ENCODE results near the gene MEG3. TPM values are rescaled to one million over a fixed set of nuclear protein-coding genes. Genes with fewer than 3 reads are reported as not detected.

MEG3 gene
- total RNA-seq, 1 donor from 2014 or later, result 7.4 TPM

DNA sequence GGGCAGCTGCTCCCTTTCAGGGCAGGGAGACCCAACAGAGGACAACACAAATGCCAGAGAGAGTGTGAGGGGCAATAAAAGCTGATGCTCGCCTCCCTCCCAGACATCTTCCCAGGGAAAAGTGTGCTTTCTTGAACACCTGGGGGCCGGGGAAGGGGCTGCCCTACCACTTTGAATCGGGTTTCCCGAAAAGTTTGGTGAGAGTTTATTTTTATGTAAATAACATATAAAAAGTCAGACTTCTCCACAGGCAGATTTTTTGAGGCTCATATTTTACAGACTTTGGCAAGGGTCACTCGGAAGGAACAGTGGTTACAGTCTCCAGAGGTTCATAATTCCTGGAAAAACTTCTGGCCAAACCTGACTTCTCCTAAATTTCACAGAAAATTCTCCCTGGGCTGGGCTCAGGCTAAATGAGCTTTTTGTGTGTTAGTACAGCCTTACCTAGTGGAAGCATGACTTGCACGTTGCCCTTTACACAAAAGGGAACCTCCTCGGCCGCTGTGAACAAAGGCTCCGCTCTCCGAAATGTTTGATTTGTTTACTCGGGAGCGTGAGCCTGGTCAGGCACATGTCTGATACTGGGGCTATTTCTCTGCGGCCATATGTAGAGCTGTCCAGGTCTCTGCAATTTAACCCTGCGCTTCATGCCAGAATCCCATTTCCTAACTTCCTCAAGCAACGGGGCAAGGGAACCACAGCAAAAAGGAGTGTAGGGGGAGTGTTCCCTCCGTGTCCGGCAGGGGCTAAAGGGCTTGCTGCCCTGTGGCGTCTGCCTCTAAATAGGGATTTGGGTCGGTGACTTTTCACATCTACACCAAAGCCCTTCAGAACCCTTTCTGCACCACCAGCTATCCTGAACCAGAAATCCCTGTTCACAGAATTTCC is 74.2 kb downstream of the MEG3 start:
- ATAC-seq, result no peak

DNA sequence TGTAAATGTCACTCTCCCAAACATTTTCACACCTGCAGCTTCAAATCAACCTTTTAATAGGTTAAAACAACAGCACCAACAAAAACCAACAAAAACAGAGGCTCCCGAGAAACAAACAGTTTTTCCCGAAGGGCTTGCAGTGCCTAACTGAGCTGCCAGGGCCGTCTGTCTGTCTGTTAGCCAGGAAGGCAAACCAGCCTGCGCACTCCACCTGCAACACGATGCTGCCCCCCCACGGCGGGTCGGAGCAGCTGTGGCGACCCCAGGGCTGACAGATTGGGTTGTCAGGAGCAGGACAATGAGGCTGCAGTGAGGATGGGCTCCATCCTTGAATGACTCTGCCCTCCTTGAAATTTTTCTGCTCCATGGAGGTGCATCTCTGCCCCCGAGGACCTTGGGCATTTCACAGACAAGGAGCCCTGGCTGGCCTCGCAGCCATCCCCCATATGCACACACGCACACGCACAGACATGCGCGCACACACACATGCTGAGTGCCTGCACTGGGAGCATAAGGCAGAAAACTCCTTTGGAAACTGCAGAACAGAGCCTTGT is 75.0 kb downstream of the MEG3 start:
- no peak for ATAC-seq

DNA sequence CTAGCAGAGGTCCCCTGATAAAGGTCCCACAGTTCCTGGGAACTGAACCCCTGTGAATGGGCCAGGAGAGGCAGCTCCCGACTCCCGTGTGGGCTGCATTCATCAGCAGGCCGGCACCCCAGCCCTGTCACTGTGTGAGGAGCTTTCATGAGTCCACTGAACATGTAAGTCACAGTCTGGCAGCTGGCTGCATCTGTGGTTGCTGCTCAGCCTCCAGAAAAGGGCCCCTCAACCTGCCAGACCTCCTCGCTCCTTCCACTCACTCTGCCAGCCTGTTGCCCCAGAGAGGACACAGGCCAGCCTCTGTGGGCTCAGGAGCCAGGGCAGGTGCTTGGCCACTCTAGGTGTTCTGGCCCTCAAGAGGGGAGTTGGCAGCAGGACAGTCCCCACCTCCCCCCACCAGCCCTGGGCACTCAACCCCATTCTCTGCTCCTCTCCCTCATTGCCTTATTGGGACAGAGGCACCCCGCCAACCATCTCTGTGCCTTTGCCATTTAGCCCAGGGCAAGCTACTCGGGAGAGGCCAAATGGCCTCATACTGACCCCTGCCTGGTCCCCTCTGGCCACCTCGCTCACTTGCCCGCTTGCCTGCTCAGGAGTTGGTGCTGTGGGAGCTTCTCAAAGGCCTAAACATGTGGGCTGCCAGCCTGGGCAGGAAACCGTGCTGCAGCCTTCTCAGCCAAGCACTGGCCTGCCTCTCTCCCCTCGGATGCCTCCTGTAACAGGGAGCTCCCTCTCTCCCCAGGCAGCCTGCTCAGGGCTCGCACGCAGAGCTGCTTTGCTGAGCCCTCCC is 75.7 kb downstream of the MEG3 start:
- ATAC-seq, result peak; percentile 6

DNA sequence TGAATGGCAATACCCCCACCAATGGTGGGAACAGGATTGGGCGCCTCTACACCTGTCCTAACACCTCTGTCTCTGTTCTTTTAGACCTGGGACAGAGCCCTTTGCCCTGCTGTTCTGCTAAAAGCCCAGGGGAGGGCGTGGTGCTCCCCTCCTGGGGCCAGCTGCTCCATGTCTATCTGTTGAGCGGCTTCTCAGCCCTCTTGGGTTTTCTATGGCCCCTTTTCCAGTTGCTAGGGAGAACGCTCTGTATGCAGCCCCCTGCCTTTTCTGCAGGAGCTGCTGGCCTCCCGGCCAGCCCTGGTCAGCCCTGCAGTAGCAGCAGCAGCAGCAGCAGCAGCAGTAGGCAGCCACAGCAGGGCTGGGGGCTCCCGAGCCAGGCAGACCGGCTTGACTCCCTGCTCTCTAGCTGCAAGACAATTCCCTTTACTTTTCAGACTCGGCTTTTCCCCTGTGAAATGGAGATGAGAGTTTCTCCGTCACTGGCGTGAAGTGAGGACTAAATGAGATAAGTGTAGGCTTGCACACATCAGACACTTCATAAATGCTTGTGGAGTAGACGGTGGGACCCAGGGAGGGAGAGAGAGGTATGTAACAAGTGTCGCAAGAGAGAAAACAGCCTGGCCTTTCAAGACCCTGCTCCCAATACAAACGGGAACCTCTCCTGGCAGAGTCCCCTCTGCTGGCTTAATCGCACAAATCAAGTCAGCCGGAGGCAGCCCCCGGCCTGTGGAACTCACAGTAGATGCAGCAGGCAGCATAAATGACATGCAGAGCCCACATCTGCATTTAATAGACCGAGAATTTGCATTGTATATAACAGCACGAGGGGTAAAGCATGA is 76.6 kb downstream of the MEG3 start:
- peak; percentile 29 for ATAC-seq

DNA sequence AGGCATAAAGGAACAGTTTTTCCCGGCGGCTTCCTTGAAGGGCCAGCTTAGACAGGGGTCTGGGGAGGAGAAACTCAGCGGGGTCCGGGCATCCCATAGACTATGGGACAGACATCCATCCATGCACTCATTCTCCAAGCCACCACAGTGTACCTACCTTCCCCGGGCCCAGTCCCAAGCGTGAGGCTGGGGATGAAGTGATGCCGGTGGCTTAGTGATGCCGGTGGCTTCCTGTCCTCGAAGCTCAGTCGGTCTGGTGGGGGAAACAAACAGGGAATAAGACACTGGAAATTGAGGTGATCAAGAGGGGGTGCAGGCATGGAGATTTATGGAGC is 77.2 kb downstream of the MEG3 start:
- no peak for ATAC-seq

DNA sequence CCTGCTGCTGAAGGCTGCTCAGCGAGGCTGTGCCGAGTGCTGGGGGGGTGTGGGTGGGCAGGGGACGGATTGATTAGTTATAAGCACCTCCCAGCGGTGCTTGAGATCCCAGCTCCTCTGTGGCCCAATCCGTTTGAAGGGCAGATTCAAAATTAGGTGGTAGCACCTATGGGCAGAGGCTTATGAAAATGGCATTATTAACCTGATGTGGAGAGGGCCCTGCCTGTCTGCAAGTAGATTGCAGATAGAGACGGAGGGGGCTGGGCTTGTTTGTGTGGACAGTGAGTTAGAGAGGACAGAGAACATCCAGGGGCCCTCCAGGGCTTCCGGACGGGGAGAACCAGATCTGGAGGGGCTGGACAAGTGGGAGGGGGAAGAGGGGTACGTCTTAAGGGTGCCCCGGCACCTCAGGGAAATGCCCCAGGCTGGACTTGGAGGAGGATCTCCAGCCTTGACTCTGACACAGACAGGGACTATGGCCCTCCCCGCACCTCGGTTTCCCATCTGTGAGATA is 77.8 kb downstream of the MEG3 start, which contains the start of gene RTL1:
Gene RTL1, minus strand, starts transcription at position 51 of the 514 bp plus-strand sequence. CDS start 18,934 bp downstream, outside the sequence.
- no peak for ATAC-seq

DNA sequence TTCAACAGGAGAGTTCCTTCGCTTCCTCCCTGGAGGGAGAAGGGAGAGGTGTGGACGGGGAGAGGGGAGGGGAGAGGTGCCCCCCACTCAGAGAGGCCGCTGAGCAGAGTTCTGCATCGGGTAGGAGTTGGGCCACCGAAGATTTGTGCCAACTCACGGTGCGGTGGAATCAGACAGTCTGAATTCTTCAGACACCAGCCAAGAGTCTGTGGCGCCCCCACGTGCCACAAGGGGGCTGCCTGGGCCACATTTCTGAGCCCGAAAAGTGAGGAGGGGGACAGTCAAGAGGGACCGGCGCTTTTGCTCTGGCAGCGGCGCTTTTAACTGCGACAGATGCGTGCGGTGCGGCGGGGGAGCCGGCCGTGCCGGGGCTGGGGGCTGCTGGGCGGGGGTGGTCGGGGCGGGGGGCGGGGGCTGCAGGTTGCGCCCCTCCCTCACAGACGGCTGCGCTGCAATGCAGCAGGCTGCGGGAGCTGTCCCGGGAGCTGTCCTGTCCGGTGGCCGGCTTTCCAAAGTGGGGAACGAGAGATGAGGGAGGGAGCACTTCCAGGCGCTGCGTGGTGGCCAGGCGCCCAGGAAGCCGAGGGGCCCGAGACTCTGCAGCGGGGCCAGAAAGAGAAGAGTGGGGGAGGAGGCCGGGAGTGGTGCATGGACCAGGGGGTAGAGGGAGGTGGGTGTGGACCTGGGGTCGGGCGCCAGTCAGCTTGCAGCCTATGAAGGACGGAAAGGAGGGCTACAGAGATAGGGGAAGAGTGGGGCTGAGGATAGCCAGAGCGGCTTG is 78.6 kb downstream of the MEG3 start:
- no peak for ATAC-seq

DNA sequence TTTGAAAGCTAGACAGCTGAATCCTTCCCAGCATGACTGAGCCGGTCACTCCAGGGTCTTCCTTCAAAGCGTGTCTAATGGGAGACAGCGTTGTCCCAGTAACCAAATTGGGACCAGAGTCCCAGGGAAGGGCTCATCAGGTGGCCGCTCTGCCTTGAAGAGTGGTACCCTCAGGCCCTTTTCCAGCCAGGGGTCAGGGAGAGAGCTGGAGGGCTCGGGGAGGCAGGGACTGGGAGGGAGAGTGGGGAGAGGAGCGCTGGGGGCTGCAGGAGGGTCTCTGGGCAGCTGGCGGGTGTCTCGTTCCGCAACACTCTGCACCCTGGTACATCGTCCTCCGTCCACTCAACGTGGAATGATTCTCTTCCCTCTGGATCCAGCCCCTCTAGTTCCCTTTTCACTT is 79.2 kb downstream of the MEG3 start:
- no peak for ATAC-seq

DNA sequence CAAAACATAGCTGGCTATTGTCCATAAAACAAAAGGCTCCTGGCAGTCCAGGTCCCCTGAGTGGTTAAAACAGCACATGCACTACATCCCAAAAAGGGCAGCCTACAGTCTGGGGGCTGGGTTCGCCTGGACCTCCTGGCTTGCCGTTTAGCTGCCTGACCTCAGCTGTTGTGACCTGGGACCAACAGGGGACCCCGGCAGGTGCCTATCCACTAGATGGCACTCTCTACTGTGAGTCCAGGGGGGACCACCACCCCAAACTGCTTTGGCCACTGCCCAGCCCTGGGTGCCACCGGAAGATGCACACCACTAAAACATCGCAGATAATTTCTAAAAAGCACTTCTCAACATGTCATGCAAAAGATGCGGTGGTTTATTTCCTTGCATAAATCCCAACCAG is 80.5 kb downstream of the MEG3 start:
- no peak for ATAC-seq

DNA sequence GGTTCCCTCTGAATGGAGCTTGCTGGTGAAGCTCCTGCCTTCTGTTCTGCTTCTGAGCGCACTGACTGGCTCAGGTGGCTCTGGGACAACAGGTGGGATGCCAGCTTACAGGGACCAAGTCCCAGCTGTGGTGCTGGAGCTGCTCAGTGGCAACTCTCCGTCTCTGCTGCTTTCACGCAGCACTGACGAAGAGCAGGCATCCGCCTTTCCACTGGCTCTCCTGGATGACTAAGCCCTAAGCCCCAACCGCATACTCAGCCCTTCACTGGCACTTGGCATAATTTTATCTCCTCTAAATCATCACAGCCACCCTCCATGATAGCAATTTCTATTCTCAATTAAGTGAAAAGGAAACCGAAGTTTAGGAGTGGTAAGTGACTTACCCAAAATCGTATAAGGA is 81.3 kb downstream of the MEG3 start:
- ATAC-seq, result no peak

DNA sequence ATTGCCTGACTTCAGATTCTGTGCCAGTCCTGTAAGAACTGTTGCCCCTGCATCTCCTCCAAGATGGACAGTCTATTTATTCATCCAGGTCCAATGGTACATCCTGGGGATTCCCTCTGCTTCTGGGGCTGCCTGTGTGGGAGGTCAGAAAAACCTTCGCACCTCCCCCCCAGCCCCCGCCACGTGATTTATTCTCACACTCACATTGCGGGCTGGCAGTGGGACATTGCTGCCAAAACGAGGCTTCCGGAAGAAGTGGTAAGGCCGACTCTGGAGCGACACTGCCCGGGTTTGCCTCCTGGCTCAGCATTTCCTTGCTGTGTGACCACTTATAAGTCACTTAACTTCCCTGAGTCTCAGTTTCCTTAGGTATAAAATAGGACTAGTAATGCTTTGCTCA is 83.5 kb downstream of the MEG3 start:
- no peak for ATAC-seq

Other genes starting within 250 kb of the MEG3 start
- gene BEGAIN, start 238.7 kb upstream of the MEG3 start, total RNA-seq, result 0.68 TPM
- 0.16 TPM for gene DLK1, start 99.2 kb upstream of the MEG3 start, total RNA-seq
- gene RTL1, start 77.6 kb downstream of the MEG3 start, total RNA-seq, result not detected

Measured in esophagus mucosa (tissue), 1 donor.